Measurements from ENCODE around the gene ZNRF2.
"Not testable (repeated sequence)": the region's sequence is repeated elsewhere in the genome, so short reads cannot be mapped to it uniquely, and the experiment has no call there.

GRCh38 chr7:30292416-30293038 lies 8.1 kb downstream of the ZNRF2 start:
- not testable (repeated sequence) for TF ChIP-seq EZH2 (IDR thresholded peaks at IDR 0.05; ENCODE audit: low read length); CTCF (optimal IDR thresholded peaks at IDR 0.05 in 1 of 3, IDR thresholded peaks at IDR 0.05 in 1 of 3, conservative IDR thresholded peaks at IDR 0.05 in 1 of 3; ENCODE audit: extremely low read depth in 1 of 3, insufficient read depth in 2 of 3, low read length in 3 of 3)
